Measurements from ENCODE around the gene RNF126.
A peak's percentile ranks its signal among the peaks of the same experiment; 100 is the strongest.
"Not testable (repeated sequence)": the region's sequence is repeated elsewhere in the genome, so short reads cannot be mapped to it uniquely, and the experiment has no call there.

Gene RNF126

GRCh38 chr19:612941-613340 is 50.1 kb downstream of the RNF126 start:
- Histone ChIP-seq H3K36me3 (ENCODE audit: insufficient read depth, low read length) (peaks cover 3% of the 10 kb centered on the region; the same call in 1 of the 2 replicates), H3K9ac (ENCODE audit: low read depth, low read length) (no peak overlapping the region), H3K9me3 (ENCODE audit: control insufficient read depth, insufficient read depth, low read length) (no peaks in the 10 kb centered on the region), H3K4me1 (ENCODE audit: insufficient read depth, low read length) (0 out of 2 replicates have a peak, but pooled peaks cover 8% of the 10 kb centered on the region)

- Histone ChIP-seq H3K9ac (ENCODE audit: low read depth, low read length) (peak overlapping the region; percentile 50; the same call in 1 of the 2 replicates), H3K9me3 (ENCODE audit: control insufficient read depth, insufficient read depth, low read length) (no peaks in the 10 kb centered on the region), H3K4me1 (ENCODE audit: insufficient read depth, low read length) (0 out of 2 replicates have a peak, but pooled peaks cover 8% of the 10 kb centered on the region), H3K36me3 (ENCODE audit: insufficient read depth, low read length) (peaks cover 3% of the 10 kb centered on the region; the same call in 1 of the 2 replicates)
Observed at GRCh38 chr19:611481-611868, 51.5 kb downstream of the RNF126 start.

DNA sequence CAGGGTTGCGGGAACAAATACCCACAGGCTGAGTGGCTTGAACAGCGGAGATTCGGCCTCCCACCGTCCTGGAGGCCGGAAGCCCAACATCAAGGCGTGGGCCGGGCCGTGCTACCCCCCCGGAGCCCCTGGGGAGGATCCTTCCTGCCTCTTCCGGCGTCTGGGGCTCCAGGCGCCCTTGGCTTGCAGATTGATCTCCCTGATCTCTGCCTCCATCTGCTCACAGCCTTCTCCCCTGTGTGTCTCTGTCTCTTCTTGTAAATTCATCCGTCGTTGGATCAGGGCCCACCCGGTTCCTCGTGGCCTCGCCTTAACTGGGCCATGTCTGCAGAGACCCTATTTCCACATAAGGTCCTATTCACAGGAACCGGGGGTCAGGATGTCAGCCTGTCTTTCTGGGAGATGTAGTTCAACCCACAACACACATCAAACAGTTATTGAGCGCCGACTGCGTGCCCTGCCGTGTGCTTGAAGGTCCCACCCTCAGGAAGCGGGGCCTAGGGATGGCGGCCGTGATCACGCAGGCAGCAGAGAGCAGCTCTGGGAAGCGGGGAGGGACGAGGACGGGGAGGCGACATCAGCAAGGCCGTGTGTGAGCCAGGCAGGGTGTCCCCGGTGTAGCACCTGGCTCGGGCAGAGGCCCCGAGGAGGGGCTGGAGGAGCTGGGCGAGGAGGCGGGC is 52.1 kb downstream of the RNF126 start:
- H3K9ac ChIP-seq (ENCODE audit: low read depth, low read length), result peak overlapping the region; percentile 50

GRCh38 chr19:610071-610800 is 52.8 kb downstream of the RNF126 start:
- Histone ChIP-seq H3K4me1 (ENCODE audit: insufficient read depth, low read length) (0 out of 2 replicates have a peak, but pooled peaks cover 8% of the 10 kb centered on the region), H3K36me3 (ENCODE audit: insufficient read depth, low read length) (peaks cover 3% of the 10 kb centered on the region; the same call in 1 of the 2 replicates), H3K9me3 (ENCODE audit: control insufficient read depth, insufficient read depth, low read length) (no peaks in the 10 kb centered on the region), H3K9ac (ENCODE audit: low read depth, low read length) (peak overlapping the region; percentile 50; the same call in 1 of the 2 replicates)

More for the DNA sequence above, 52.1 kb downstream of the RNF126 start:
- no peaks in the 10 kb centered on the region for H3K9me3 ChIP-seq (ENCODE audit: control insufficient read depth, insufficient read depth, low read length)
- 0 out of 2 replicates have a peak, but pooled peaks cover 8% of the 10 kb centered on the region for H3K4me1 ChIP-seq (ENCODE audit: insufficient read depth, low read length)
- H3K36me3 ChIP-seq (ENCODE audit: insufficient read depth, low read length), result peaks cover 3% of the 10 kb centered on the region; the same call in 1 of the 2 replicates

DNA sequence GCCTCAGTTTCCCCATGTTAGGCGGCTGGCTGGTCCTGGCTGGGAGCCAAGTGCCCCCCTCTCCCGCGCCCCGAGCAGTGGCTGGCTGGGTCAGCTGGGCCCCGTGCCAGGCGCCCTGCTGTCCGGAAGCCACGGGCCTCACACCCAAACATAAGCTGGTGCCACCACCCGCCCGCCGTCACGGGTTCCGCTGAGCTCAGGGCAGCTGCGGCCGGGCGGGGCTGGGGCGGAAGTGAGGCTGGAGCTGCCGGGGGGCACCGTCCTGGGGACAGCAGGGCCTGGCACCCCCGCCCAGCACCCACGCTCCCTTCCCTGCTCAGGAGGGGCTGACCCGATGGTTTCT is 54.0 kb downstream of the RNF126 start:
- no peaks in the 10 kb centered on the region for H3K36me3 ChIP-seq (ENCODE audit: insufficient read depth, low read length)
- H3K4me1 ChIP-seq (ENCODE audit: insufficient read depth, low read length), result 0 out of 2 replicates have a peak, but pooled peaks cover 8% of the 10 kb centered on the region
- no peaks in the 10 kb centered on the region for H3K9me3 ChIP-seq (ENCODE audit: control insufficient read depth, insufficient read depth, low read length)
- no peak overlapping the region for H3K9ac ChIP-seq (ENCODE audit: low read depth, low read length)

DNA sequence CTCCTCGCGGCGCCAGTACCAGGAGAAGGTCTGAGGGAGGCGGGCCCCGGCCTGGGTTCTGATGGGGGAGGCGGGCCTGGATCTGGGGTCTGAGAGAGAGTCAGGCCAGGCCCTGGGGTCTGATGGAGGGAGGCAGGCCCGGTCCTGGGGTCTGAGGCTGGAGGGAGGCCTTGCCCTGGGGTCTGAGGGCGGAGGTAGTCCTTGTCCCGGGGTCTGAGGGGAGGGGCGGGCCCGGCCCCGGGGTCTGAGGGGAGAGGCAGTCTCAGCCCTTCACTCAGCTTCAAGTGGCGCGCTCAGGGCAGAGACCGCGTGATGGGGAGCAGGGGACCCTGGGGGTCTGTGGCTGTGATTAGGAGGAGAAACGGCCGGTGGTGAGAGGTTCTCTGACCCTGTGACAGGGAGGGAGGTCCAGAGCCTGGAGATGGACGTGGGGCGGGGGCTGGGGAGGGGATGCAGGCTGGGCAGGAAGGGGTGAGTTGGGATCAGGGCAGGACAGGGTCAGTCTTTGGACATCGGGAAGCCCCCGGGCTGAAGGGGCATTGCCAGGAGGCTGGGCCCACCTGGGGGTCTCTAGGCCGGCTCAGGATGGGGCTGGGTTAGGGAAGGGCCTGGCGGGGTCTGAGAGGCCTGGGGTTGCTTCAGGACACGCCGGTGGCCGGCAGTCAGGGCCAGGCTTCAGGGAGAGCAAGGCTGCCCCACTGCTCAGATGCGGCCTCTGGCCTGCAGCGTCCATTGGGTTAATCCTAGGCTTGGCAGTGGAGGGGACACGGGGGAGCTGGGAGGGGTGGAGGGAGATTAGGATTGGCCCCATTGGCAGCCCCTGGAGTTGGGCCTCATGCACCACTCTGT is 54.6 kb downstream of the RNF126 start:
- H3K36me3 ChIP-seq (ENCODE audit: insufficient read depth, low read length), result no peaks in the 10 kb centered on the region
- H3K9ac ChIP-seq (ENCODE audit: low read depth, low read length), result no peak overlapping the region
- 0 out of 2 replicates have a peak, but pooled peaks cover 8% of the 10 kb centered on the region for H3K4me1 ChIP-seq (ENCODE audit: insufficient read depth, low read length)
- H3K9me3 ChIP-seq (ENCODE audit: control insufficient read depth, insufficient read depth, low read length), result no peaks in the 10 kb centered on the region

DNA sequence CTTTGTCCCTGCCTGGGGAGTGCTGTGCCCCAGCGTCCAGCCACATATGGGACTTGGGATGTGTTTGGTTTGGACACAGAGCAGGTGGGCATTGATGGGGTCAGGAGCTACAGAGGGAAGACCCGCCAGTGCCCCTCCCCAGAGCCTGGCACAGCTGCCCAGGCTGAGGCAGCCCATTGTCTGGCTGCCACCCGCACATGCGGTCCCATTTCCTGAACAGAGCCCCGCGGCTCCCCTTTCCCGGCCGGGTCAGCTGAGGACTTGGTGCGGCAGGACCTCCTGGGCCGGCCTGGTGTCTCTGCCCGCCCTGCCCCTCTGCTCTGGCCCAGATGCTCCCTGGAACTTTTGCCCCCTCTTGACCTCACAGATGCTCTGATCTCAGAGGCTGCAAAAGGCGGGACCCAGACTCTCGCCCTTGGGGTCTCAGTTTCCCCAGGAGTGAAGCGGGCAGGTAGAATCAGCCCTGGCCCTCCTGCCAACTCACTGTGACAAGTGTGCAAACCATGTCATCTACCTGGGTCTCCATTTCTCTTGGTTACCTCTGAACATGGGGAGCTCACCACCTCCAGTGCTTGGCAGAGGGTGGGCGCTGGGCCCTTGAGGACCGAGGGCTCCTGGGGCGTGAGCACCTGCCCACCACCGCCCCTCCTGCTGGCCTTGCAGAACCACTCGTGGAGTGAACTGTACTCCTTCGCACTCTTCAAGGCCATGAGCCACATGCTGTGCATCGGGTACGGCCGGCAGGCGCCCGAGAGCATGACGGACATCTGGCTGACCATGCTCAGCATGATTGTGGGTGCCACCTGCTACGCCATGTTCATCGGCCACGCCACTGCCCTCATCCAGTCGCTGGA is 55.5 kb downstream of the RNF126 start:
- Histone ChIP-seq H3K9ac (ENCODE audit: low read depth, low read length) (no peak overlapping the region), H3K9me3 (ENCODE audit: control insufficient read depth, insufficient read depth, low read length) (no peaks in the 10 kb centered on the region), H3K36me3 (ENCODE audit: insufficient read depth, low read length) (no peaks in the 10 kb centered on the region), H3K4me1 (ENCODE audit: insufficient read depth, low read length) (0 out of 2 replicates have a peak, but pooled peaks cover 8% of the 10 kb centered on the region)

DNA sequence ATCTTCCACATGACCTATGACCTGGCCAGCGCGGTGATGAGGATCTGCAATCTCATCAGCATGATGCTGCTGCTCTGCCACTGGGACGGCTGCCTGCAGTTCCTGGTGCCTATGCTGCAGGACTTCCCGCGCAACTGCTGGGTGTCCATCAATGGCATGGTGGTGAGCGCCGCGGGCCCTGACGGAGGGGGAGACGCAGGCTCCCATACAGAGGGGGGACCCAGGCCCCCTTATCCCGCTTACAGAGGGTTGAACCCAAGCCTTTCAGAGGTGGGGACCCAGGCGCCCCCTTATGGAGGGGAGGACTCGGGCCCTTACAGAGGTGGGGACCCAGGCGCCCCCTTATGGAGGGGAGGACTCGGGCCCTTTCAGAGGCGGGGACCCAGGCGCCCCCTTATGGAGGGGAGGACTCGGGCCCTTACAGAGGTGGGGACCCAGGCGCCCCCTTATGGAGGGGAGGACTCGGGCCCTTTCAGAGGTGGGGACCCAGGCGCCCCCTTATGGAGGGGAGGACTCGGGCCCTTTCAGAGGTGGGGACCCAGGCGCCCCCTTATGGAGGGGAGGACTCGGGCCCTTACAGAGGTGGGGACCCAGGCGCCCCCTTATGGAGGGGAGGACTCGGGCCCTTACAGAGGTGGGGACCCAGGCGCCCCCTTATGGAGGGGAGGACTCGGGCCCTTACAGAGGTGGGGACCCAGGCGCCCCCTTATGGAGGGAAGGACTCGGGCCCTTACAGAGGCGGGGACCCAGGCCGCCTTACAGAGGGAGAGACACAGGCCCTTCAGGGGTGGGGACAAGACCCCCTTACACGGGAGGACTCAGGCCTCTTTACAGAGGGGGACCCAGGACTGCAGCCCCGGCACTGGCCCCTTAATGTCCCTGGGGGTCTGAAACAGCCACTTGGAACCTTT is 57.7 kb downstream of the RNF126 start:
- not testable (repeated sequence) for H3K9me3 ChIP-seq (ENCODE audit: control insufficient read depth, insufficient read depth, low read length); H3K4me1 ChIP-seq (ENCODE audit: insufficient read depth, low read length); H3K9ac ChIP-seq (ENCODE audit: low read depth, low read length); H3K36me3 ChIP-seq (ENCODE audit: insufficient read depth, low read length)

DNA sequence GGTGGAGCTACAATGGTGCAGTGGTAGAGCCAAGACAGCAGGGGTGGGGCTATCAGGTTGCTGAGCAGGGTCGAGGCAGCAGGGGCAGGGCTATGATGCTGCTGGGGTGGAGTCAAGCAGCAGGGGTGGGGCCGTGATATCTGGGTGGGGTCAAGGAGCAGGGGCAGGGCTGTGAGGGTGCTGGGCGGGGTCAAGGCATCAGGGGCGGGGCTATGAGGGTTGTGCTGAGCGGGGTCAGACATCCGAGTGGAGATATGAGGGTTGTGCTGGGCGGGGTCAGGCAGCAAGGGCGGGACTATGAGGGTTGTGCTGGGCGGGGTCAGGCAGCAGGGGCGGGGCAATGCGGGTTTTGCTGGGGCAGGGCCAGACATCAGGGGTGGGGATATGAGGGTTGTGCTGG is 58.7 kb downstream of the RNF126 start:
- Histone ChIP-seq H3K36me3 (ENCODE audit: insufficient read depth, low read length) (no peaks in the 10 kb centered on the region), H3K9ac (ENCODE audit: low read depth, low read length) (no peak overlapping the region), H3K9me3 (ENCODE audit: control insufficient read depth, insufficient read depth, low read length) (peaks cover 5% of the 10 kb centered on the region; the same call in 1 of the 2 replicates), H3K4me1 (ENCODE audit: insufficient read depth, low read length) (no peaks in the 10 kb centered on the region)

DNA sequence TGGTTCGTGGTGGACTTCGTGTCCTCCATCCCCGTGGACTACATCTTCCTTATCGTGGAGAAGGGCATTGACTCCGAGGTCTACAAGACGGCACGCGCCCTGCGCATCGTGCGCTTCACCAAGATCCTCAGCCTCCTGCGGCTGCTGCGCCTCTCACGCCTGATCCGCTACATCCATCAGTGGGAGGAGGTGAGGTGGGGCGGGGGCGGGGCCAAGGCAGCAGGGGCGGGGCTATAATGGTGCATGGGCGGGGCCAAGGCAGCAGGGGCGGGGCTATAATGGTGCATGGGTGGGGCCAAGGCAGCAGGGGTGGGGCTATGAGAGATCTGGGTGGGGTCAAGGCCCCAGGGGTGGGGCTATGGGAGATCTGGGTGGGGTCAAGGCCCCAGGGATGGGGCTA is 59.2 kb downstream of the RNF126 start:
- H3K9me3 ChIP-seq (ENCODE audit: control insufficient read depth, insufficient read depth, low read length); H3K4me1 ChIP-seq (ENCODE audit: insufficient read depth, low read length); H3K36me3 ChIP-seq (ENCODE audit: insufficient read depth, low read length); H3K9ac ChIP-seq (ENCODE audit: low read depth, low read length): not testable (repeated sequence)

GRCh38 chr19:603302-603639 is 59.7 kb downstream of the RNF126 start:
- not testable (repeated sequence) for H3K4me1 ChIP-seq (ENCODE audit: insufficient read depth, low read length); H3K9me3 ChIP-seq (ENCODE audit: control insufficient read depth, insufficient read depth, low read length); H3K9ac ChIP-seq (ENCODE audit: low read depth, low read length); H3K36me3 ChIP-seq (ENCODE audit: insufficient read depth, low read length)

DNA sequence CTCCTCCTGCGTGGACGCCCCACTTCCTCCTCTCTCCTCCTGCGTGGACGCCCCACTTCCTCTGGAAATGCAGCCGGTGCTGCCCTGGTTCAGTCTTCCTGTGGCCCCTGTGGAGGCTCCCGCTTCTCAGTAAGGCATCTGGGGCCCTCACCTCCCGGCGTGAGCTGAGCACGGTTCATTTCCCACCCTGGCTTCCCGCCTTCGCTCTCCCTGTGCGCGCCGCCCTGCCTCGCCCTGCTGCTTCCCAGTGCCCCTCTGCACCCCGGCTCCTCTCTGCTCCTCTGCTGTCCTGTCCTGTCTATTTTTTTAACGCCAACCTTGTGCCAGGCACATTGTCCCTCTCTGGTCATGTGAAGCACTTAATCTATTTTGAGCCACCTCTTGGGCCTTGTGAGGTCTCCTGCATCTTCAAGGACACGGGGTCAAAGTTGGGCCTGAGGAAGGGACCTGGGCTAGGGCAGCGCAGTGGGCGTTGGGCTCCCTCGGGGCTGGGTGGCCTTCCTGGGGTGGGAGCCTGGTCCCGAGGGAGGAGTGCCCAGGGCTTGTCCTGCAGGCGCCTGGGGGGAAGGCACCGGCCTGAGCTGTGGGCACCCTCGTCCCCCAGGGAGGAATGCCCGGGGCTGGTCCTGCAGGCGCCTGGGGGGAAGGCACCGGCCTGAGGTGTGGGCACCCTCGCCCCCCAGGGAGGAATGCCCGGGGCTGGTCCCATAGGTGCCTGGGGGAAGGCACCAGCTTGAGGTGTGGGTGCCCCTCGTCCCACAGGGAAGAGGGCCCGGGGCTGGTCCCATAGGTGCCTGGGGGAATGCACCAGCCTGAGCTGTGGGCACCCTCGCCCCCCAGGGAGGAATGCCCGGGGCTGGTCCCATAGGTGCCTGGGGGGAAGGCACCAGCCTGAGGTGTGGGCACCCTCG is 60.4 kb downstream of the RNF126 start:
- Histone ChIP-seq H3K9ac (ENCODE audit: low read depth, low read length) (no peak overlapping the region), H3K36me3 (ENCODE audit: insufficient read depth, low read length) (no peaks in the 10 kb centered on the region), H3K9me3 (ENCODE audit: control insufficient read depth, insufficient read depth, low read length) (peaks cover 5% of the 10 kb centered on the region; the same call in 1 of the 2 replicates), H3K4me1 (ENCODE audit: insufficient read depth, low read length) (no peaks in the 10 kb centered on the region)

All from ES-I3 (cell line).